Psoas muscle (tissue), 8 donors: ENCODE data around the gene TMEM170B. TPM values are rescaled to one million over a fixed set of nuclear protein-coding genes. Genes with fewer than 3 reads are reported as not detected.

Source experiments
- ATAC-seq, 4 donors: fragments of 200-7000 bp; cut with Tn5 transposase; one replicate each; pipeline ENCODE4 v1.9.1; 2020; ENCODE audit warnings: moderate library complexity in 3 of 4, mild to moderate bottlenecking in 2 of 4
- DNase-seq, 2 donors: peaks; one replicate each; pipeline ENCODE4 v3.0.0-alpha.2; 2020
- H3K27ac ChIP-seq: fragments of 200-600 bp; one replicate; pipeline ENCODE4 v1.8.0; 2022
- H3K27me3 ChIP-seq, 3 donors: fragments of 200-600 bp in 1 of 3; one replicate each; pipeline versions ENCODE4 v1.6.1 to v1.8.0; 2013 to 2022; ENCODE audit warnings: low read length in 2 of 3, mild to moderate bottlenecking in 2 of 3, moderate library complexity in 1 of 3; ENCODE audit not compliant: insufficient read depth in 3 of 3
- H3K36me3 ChIP-seq, 2 donors: fragments of 200-600 bp in 1 of 2; one replicate each; pipeline versions ENCODE4 v1.6.1 to v1.8.0; 2013 to 2022; ENCODE audit warnings: low read depth in 1 of 2, mild to moderate bottlenecking in 1 of 2, moderate library complexity in 1 of 2; ENCODE audit not compliant: insufficient read depth in 1 of 2
- H3K4me1 ChIP-seq: fragments of 200-600 bp; one replicate; pipeline ENCODE4 v1.8.0; 2022
- H3K4me3 ChIP-seq: fragments of 200-600 bp; one replicate; pipeline ENCODE4 v1.8.0; 2022; ENCODE audit warnings: mild to moderate bottlenecking
- H3K9me3 ChIP-seq: fragments of 200-600 bp; one replicate; pipeline ENCODE4 v1.8.0; 2022
- WGBS, 3 donors: extraction: QIAGEN DNeasy Blood & Tissue Kit; methylation state at CpG; one replicate each; pipeline versions ENCODE4 v1.1.6 to v1.1.7; 2013; 5-methylcytosine and 5-hydroxymethylcytosine counted together
- intact Hi-C, 2 donors: fragments of 100-400 bp; cut with DNase I; formaldehyde crosslinking; loops; one replicate each; pipeline versions ENCODE4 v1.11.0 to v1.14.2; 2022
- polyA plus RNA-seq, 3 donors: library from polyadenylated mRNA; stranded (reverse); fragments of 200-250 nt; gene quantifications; one replicate each; pipeline ENCODE4 v1.2.3, GENCODE V29; 2013
- total RNA-seq, 4 donors: library from RNA; stranded (reverse); fragmentation: NEBNext Ultra II Directional in 2 of 4; extraction: Animal tissue kit (Norgen Biotek cat#: 25700) in 2 of 4; gene quantifications; one replicate each; pipeline versions ENCODE4 v1.2.1 to v1.2.4, GENCODE V29; 2021 to 2023
- TF ChIP-seq, protein P1 (sequence below): fragments of 200-600 bp; IDR thresholded peaks from one replicate; pipeline ENCODE4 v1.8.0; 2022; ENCODE audit warnings: antibody characterized with exemption
- donor health status: healthy with polysubstance abuse.
- donor health status: DM: no; HTN: no; CAD: no; lungs with moderate emphysema.
- donor health status: Bipolar disorder and iron deficiency.
- donor health status: healthy.
- donor health status: DM: yes; HTN: yes; CAD: no.
- donor health status: DM: no; HTN: no; CAD: no.
- donor health status: DM: no; HTN: no; CAD: no.
- donor health status: DM: yes; HTN: yes; CAD: no.

TMEM170B gene
- total and polyA plus RNA-seq, 7 donors = 2.7 to 20.0 (median 7.4) TPM

DNA sequence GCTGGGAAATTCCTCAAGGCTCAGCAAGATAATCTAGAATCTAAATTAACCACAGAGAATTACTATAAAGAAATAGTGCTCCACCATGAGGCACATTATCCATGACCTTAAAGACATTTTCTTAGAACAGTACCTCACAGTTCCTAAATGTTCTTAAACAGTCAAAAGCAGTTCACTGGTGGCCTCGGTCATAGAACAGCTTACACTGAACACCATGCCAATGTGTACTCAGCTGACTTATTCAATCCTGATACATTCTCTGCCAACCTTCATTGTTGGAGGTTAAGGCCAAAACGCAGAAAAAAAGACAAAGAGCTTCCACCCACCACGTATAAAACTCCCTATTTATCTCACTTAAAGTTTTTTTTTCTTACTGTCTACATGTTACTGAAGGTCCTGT lies 21.8 kb upstream of the TMEM170B start:
- WGBS, 3 donors = 55 to 63% (median 61%) methylated on average over 3 of the region's 3 CpGs
- DNase-seq = no peak
- intact Hi-C loops = no loop called here
- TF ChIP-seq, protein P1, sequence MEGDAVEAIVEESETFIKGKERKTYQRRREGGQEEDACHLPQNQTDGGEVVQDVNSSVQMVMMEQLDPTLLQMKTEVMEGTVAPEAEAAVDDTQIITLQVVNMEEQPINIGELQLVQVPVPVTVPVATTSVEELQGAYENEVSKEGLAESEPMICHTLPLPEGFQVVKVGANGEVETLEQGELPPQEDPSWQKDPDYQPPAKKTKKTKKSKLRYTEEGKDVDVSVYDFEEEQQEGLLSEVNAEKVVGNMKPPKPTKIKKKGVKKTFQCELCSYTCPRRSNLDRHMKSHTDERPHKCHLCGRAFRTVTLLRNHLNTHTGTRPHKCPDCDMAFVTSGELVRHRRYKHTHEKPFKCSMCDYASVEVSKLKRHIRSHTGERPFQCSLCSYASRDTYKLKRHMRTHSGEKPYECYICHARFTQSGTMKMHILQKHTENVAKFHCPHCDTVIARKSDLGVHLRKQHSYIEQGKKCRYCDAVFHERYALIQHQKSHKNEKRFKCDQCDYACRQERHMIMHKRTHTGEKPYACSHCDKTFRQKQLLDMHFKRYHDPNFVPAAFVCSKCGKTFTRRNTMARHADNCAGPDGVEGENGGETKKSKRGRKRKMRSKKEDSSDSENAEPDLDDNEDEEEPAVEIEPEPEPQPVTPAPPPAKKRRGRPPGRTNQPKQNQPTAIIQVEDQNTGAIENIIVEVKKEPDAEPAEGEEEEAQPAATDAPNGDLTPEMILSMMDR = no peak
- ATAC-seq = no peak
- no peaks in the 10 kb centered on the region for H3K4me1 ChIP-seq
- H3K27me3 ChIP-seq = peaks cover 0 to 2% (median 0%) of the 10 kb centered on the region in 3 donors
- no peak overlapping the region for H3K4me3 ChIP-seq
- no peaks in the 10 kb centered on the region for H3K36me3 ChIP-seq
- no peak overlapping the region for H3K27ac ChIP-seq
- peaks cover 6% of the 10 kb centered on the region for H3K9me3 ChIP-seq

- H3K27me3 ChIP-seq = peaks cover 0 to 2% (median 0%) of the 10 kb centered on the region in 3 donors
- H3K4me1 ChIP-seq = peaks cover 6% of the 10 kb centered on the region
- intact Hi-C loops = no loop called here
- 88 to 93% (median 90%) methylated on average over 4 of the region's 4 CpGs for WGBS, 3 donors
- TF ChIP-seq, protein P1 = no peak
- H3K4me3 ChIP-seq = no peak overlapping the region
- DNase-seq (no peak), ATAC-seq (no peak)
- H3K36me3 ChIP-seq = no peaks in the 10 kb centered on the region
- H3K27ac ChIP-seq = no peak overlapping the region
- peaks cover under 1% of the 10 kb centered on the region for H3K9me3 ChIP-seq
These were observed 14.5 kb upstream of the TMEM170B start for GRCh38 chr6:11522812-11523605.

DNA sequence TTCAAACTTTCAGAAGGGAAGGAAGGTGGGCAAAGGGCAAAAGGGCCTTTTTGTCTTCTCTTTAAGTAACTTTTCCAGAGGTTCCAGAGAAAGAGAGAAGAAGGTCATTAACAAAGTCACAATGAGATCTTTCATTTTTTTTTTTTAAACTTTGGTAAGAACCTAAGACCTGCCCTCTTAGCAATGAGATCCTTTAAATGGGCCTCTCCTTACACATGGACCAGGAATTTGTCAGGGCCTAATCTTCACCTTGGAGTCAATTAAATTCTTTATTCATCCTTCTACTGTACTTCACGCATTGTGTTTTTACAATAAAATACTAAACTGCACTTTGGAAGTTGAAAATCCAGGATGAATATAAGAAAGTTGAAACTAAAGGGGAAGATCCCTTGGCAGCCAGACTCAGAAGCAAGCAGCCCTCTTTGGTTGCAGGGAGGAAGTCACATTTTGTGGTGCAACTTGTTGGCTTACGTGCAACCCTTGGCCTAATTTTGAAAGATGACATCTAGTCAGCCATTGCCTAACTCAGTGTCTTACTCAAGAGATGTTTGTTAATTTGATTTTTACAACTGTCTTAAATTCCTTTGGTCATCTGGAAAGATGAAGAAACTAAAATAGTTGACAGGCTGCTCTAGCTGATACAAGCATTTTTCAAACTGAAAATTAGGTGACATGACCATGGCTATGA lies 11.9 kb upstream of the TMEM170B start:
- no peaks in the 10 kb centered on the region for H3K9me3 ChIP-seq
- intact Hi-C loops = no loop called here
- ATAC-seq = peak; percentile 76 to 89 (median 82)
- no peaks in the 10 kb centered on the region for H3K27me3 ChIP-seq
- no peak overlapping the region for H3K4me3 ChIP-seq
- 49 to 80% (median 78%) methylated on average over 2 of the region's 2 CpGs for WGBS, 3 donors
- TF ChIP-seq, protein P1 = no peak
- H3K36me3 ChIP-seq = no peaks in the 10 kb centered on the region
- peak overlapping the region; percentile 46 for H3K27ac ChIP-seq
- peaks cover 6% of the 10 kb centered on the region for H3K4me1 ChIP-seq
- peak; percentile 38 to 53 for DNase-seq

DNA sequence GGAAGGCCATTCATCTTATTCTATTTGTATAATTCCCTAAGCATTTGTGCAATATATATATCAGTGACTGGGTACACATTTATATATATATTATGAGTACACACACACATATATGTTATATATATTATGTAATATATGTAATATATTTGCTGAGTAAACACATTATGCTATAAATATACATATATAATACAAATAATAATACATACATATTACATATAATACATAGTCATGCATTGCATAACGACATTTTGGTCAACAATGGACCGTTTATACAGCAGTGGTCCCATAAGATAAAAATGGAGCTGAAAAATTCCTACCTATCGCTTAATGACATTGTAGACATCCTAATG lies 11.4 kb upstream of the TMEM170B start:
- intact Hi-C loops = no loop called here
- Histone ChIP-seq H3K4me3 (no peak overlapping the region), H3K36me3 (no peaks in the 10 kb centered on the region), H3K4me1 (peaks cover 6% of the 10 kb centered on the region), H3K27me3 (no peaks in the 10 kb centered on the region), H3K9me3 (no peaks in the 10 kb centered on the region), H3K27ac (no peak overlapping the region)
- ATAC-seq (no peak), DNase-seq (no peak)
- WGBS, 3 donors = 87 to 95% (median 89%) methylated on average over 3 of the region's 3 CpGs
- TF ChIP-seq, protein P1 = no peak
